Measurements from ENCODE around the gene COL16A1.

COL16A1 gene

GRCh38 chr1:31693231-31693630, 10.6 kb downstream of the COL16A1 start:
- H3K4me3 Mint-ChIP-seq, result no peak overlapping the region
- no peak overlapping the region for H3K27ac Mint-ChIP-seq
- H3K27me3 Mint-ChIP-seq, result peaks cover 14% of the 10 kb centered on the region
- peaks cover 4% of the 10 kb centered on the region for H3K4me1 Mint-ChIP-seq (ENCODE audit: low read depth)
- intact Hi-C loops (cut with micrococcal nuclease), result no loop called here
- no peaks in the 10 kb centered on the region for H3K9me3 Mint-ChIP-seq
- H3K36me3 Mint-ChIP-seq (ENCODE audit: low read depth), result no peaks in the 10 kb centered on the region

GRCh38 chr1:31691951-31692350, 11.9 kb downstream of the COL16A1 start:
- Mint-ChIP-seq H3K4me1 (ENCODE audit: low read depth) (peaks cover 4% of the 10 kb centered on the region), H3K4me3 (no peak overlapping the region), H3K9me3 (no peaks in the 10 kb centered on the region), H3K27ac (no peak overlapping the region), H3K27me3 (peaks cover 9% of the 10 kb centered on the region), H3K36me3 (ENCODE audit: low read depth) (no peaks in the 10 kb centered on the region)
- intact Hi-C loops (cut with micrococcal nuclease), result no loop called here

GRCh38 chr1:31691446-31691845, 12.4 kb downstream of the COL16A1 start:
- H3K36me3 Mint-ChIP-seq (ENCODE audit: low read depth), result no peaks in the 10 kb centered on the region
- no peak overlapping the region for H3K27ac Mint-ChIP-seq
- intact Hi-C loops (cut with micrococcal nuclease), result no loop called here
- H3K4me1 Mint-ChIP-seq (ENCODE audit: low read depth), result peaks cover 4% of the 10 kb centered on the region
- no peaks in the 10 kb centered on the region for H3K9me3 Mint-ChIP-seq
- no peak overlapping the region for H3K4me3 Mint-ChIP-seq
- H3K27me3 Mint-ChIP-seq, result peaks cover 12% of the 10 kb centered on the region

- Mint-ChIP-seq H3K27ac (no peak overlapping the region), H3K27me3 (peaks cover 14% of the 10 kb centered on the region), H3K4me1 (ENCODE audit: low read depth) (peaks cover 4% of the 10 kb centered on the region), H3K4me3 (no peak overlapping the region), H3K9me3 (no peaks in the 10 kb centered on the region), H3K36me3 (ENCODE audit: low read depth) (no peaks in the 10 kb centered on the region)
- intact Hi-C loops (cut with micrococcal nuclease), result no loop called here
Measured at GRCh38 chr1:31690921-31691320, 12.9 kb downstream of the COL16A1 start.

- H3K27ac Mint-ChIP-seq, result no peak overlapping the region
- peaks cover 14% of the 10 kb centered on the region for H3K27me3 Mint-ChIP-seq
- H3K9me3 Mint-ChIP-seq, result no peaks in the 10 kb centered on the region
- H3K36me3 Mint-ChIP-seq (ENCODE audit: low read depth), result no peaks in the 10 kb centered on the region
- no peak overlapping the region for H3K4me3 Mint-ChIP-seq
- intact Hi-C loops (cut with micrococcal nuclease), result no loop called here
- H3K4me1 Mint-ChIP-seq (ENCODE audit: low read depth), result peaks cover 4% of the 10 kb centered on the region
Measured at GRCh38 chr1:31689854-31690253, 14.0 kb downstream of the COL16A1 start.

GRCh38 chr1:31689379-31689778, 14.4 kb downstream of the COL16A1 start:
- peaks cover 14% of the 10 kb centered on the region for H3K27me3 Mint-ChIP-seq
- no peak overlapping the region for H3K27ac Mint-ChIP-seq
- no peak overlapping the region for H3K4me3 Mint-ChIP-seq
- no peaks in the 10 kb centered on the region for H3K9me3 Mint-ChIP-seq
- H3K4me1 Mint-ChIP-seq (ENCODE audit: low read depth), result peaks cover 4% of the 10 kb centered on the region
- intact Hi-C loops (cut with micrococcal nuclease), result no loop called here
- no peaks in the 10 kb centered on the region for H3K36me3 Mint-ChIP-seq (ENCODE audit: low read depth)

DNA sequence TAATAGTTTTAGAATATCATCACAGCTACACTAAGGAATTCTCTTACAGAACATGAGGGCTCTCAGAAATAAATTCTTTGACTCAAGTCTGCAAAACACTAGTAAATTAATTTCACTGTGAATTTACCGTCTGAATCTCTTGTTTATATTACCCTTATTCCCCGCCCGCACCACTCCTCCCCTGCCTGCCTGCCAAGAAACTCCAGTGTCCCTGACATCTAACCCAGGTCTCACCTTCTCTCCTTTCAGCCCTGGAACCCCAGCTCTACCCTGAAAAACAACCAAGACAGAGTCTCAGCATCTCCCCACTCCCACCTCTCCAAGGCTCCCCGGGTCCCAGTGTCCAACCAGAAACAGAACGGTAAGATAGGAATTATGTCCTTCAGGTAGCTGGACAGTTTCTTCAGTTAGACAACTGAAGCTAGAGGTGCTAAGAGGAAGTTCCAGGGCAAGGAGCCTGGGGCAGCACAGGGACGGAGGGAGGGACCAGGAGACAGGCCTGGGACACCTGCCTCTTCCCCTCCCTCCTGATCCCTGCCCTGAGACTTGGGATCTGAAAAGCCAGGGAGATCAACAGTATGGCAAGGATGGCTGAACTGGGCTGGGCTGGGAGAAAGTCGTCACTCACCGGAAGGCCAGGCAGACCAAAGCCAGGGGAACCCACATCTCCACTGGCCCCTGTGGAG, 15.4 kb downstream of the COL16A1 start:
- no peak overlapping the region for H3K27ac Mint-ChIP-seq
- H3K27me3 Mint-ChIP-seq, result peaks cover 14% of the 10 kb centered on the region
- no peak overlapping the region for H3K4me3 Mint-ChIP-seq

DNA sequence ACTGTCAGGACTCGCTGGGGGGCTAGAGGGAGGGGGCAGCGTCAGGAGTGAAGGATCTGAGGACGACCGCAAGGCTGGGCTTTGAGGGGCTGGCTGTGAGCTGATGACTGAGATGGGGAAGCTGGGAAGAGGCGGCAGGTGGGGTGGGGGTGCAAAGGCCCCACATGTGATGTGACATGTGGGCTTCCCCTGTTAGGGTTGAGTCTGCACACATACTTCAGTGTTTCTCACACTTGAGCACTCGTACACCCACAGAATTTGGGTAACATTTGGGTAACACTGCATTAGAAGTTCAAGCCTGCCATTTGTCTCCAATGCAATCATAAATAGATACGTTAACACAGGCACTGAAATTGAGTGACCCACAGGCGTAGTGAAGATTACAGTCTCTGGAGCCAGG, 16.2 kb downstream of the COL16A1 start:
- H3K9me3 Mint-ChIP-seq, result no peaks in the 10 kb centered on the region
- no peak overlapping the region for H3K4me3 Mint-ChIP-seq
- no peak overlapping the region for H3K27ac Mint-ChIP-seq
- H3K36me3 Mint-ChIP-seq (ENCODE audit: low read depth), result no peaks in the 10 kb centered on the region
- H3K4me1 Mint-ChIP-seq (ENCODE audit: low read depth), result peaks cover 4% of the 10 kb centered on the region
- H3K27me3 Mint-ChIP-seq, result peaks cover 15% of the 10 kb centered on the region
- intact Hi-C loops (cut with micrococcal nuclease), result no loop called here

More for the DNA sequence above, 15.4 kb downstream of the COL16A1 start:
- Mint-ChIP-seq H3K36me3 (ENCODE audit: low read depth) (no peaks in the 10 kb centered on the region), H3K4me1 (ENCODE audit: low read depth) (peaks cover 4% of the 10 kb centered on the region), H3K9me3 (no peaks in the 10 kb centered on the region)
- intact Hi-C loops (cut with micrococcal nuclease), result no loop called here

DNA sequence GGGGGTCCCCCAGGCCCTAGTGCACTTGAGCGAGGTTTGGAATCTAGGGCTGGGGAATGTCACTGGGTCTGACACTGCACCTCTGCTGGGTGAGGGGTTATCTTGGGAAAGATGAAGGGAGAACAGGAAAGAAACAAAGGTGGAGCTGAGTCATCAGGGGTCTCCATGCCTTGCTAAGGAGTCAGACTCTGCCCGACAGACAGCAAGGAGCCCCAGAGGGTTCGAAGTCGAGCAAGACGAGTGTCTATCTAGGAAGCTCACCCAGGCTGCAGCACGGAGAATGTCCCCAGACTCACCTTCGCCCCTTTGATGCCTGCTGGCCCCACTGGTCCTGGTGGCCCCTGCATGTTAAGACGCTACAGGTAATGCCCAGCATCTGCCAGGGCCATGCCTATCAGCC, 18.0 kb downstream of the COL16A1 start:
- intact Hi-C loops (cut with micrococcal nuclease), result no loop called here
- Mint-ChIP-seq H3K4me1 (ENCODE audit: low read depth) (peaks cover 4% of the 10 kb centered on the region), H3K9me3 (no peaks in the 10 kb centered on the region), H3K4me3 (no peak overlapping the region), H3K27ac (no peak overlapping the region), H3K36me3 (ENCODE audit: low read depth) (no peaks in the 10 kb centered on the region), H3K27me3 (peaks cover 13% of the 10 kb centered on the region)

GRCh38 chr1:31683997-31684396, 19.8 kb downstream of the COL16A1 start:
- Mint-ChIP-seq H3K27ac (no peak overlapping the region), H3K4me1 (ENCODE audit: low read depth) (no peaks in the 10 kb centered on the region), H3K9me3 (no peaks in the 10 kb centered on the region), H3K27me3 (peaks cover 18% of the 10 kb centered on the region), H3K4me3 (no peak overlapping the region), H3K36me3 (ENCODE audit: low read depth) (no peaks in the 10 kb centered on the region)
- intact Hi-C loops (cut with micrococcal nuclease), result no loop called here

- Mint-ChIP-seq H3K27ac (no peak overlapping the region), H3K9me3 (no peaks in the 10 kb centered on the region), H3K4me3 (no peak overlapping the region), H3K27me3 (peaks cover 13% of the 10 kb centered on the region), H3K4me1 (ENCODE audit: low read depth) (no peaks in the 10 kb centered on the region), H3K36me3 (ENCODE audit: low read depth) (no peaks in the 10 kb centered on the region)
- intact Hi-C loops (cut with micrococcal nuclease), result no loop called here
Measured at GRCh38 chr1:31681415-31681814, 22.4 kb downstream of the COL16A1 start.

- intact Hi-C loops (cut with micrococcal nuclease), result no loop called here
- no peaks in the 10 kb centered on the region for H3K4me1 Mint-ChIP-seq (ENCODE audit: low read depth)
- peaks cover 13% of the 10 kb centered on the region for H3K27me3 Mint-ChIP-seq
- H3K36me3 Mint-ChIP-seq (ENCODE audit: low read depth), result no peaks in the 10 kb centered on the region
- H3K9me3 Mint-ChIP-seq, result no peaks in the 10 kb centered on the region
- H3K4me3 Mint-ChIP-seq, result no peak overlapping the region
- H3K27ac Mint-ChIP-seq, result no peak overlapping the region
Measured at GRCh38 chr1:31679676-31680230, 24.1 kb downstream of the COL16A1 start.

DNA sequence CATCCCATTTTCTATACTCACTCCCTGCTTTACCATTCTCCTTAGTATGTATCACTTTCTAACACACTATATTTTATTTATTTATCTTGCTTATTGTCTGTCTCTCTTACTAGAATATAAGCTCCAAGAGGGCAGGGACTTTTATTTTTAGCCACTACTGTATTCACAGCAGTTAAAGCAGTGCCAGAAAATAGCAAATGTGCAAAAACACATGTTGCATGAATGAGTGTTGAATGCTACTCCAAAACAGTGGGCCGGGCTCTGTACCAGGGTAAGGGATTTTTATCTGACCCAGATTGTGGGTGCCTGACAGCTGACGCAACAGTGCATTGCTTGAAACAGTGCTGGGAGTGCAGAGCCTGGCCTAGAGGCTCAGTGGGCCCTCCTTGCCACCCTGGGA, 24.7 kb downstream of the COL16A1 start:
- Mint-ChIP-seq H3K27ac (no peak overlapping the region), H3K4me3 (no peak overlapping the region), H3K27me3 (peaks cover 13% of the 10 kb centered on the region), H3K9me3 (no peaks in the 10 kb centered on the region), H3K36me3 (ENCODE audit: low read depth) (no peaks in the 10 kb centered on the region), H3K4me1 (ENCODE audit: low read depth) (no peaks in the 10 kb centered on the region)
- intact Hi-C loops (cut with micrococcal nuclease), result no loop called here

- H3K27me3 Mint-ChIP-seq, result peaks cover 13% of the 10 kb centered on the region
- H3K9me3 Mint-ChIP-seq, result no peaks in the 10 kb centered on the region
- no peaks in the 10 kb centered on the region for H3K36me3 Mint-ChIP-seq (ENCODE audit: low read depth)
Measured at GRCh38 chr1:31678681-31679080, 25.1 kb downstream of the COL16A1 start.

GRCh38 chr1:31677949-31678348, 25.9 kb downstream of the COL16A1 start:
- no peak overlapping the region for H3K4me3 Mint-ChIP-seq
- no peak overlapping the region for H3K27ac Mint-ChIP-seq
- peaks cover 13% of the 10 kb centered on the region for H3K27me3 Mint-ChIP-seq
- intact Hi-C loops (cut with micrococcal nuclease), result no loop called here
- no peaks in the 10 kb centered on the region for H3K9me3 Mint-ChIP-seq
- H3K36me3 Mint-ChIP-seq (ENCODE audit: low read depth), result no peaks in the 10 kb centered on the region
- no peaks in the 10 kb centered on the region for H3K4me1 Mint-ChIP-seq (ENCODE audit: low read depth)

More at GRCh38 chr1:31678681-31679080, 25.1 kb downstream of the COL16A1 start:
- intact Hi-C loops (cut with micrococcal nuclease), result no loop called here
- H3K27ac Mint-ChIP-seq, result no peak overlapping the region
- H3K4me1 Mint-ChIP-seq (ENCODE audit: low read depth), result no peaks in the 10 kb centered on the region
- no peak overlapping the region for H3K4me3 Mint-ChIP-seq
